Neural progenitor cell (in vitro differentiated cells): Measurements from ENCODE around the gene CADPS.

Experiments used
- CTCF ChIP-seq: fragments of 200-600 bp; sonication (generic); IDR thresholded peaks from 2 replicates; pipeline ENCODE4 v1.5.1; 2017; ENCODE audit warnings: antibody characterized with exemption, mild to moderate bottlenecking
- EZH2phosphoT487 ChIP-seq: fragments of 200-600 bp; sonication (generic); IDR thresholded peaks from 2 replicates; pipeline ENCODE4 v1.6.1; 2017; ENCODE audit warnings: antibody characterized with exemption

- TF ChIP-seq CTCF (no peak), EZH2phosphoT487 (no peak)
These were observed 326.5 kb downstream of the CADPS start for GRCh38 chr3:62548528-62549205.
